NCI-H2171 (cell line): ENCODE data around the gene PECR.
"Not testable (repeated sequence)": the region's sequence is repeated elsewhere in the genome, so short reads cannot be mapped to it uniquely, and the experiment has no call there.

Source experiments
- DNase-seq: peaks from one replicate; lab custom pipeline; 2025; lab: John Stamatoyannopoulos, UW

PECR gene

DNA sequence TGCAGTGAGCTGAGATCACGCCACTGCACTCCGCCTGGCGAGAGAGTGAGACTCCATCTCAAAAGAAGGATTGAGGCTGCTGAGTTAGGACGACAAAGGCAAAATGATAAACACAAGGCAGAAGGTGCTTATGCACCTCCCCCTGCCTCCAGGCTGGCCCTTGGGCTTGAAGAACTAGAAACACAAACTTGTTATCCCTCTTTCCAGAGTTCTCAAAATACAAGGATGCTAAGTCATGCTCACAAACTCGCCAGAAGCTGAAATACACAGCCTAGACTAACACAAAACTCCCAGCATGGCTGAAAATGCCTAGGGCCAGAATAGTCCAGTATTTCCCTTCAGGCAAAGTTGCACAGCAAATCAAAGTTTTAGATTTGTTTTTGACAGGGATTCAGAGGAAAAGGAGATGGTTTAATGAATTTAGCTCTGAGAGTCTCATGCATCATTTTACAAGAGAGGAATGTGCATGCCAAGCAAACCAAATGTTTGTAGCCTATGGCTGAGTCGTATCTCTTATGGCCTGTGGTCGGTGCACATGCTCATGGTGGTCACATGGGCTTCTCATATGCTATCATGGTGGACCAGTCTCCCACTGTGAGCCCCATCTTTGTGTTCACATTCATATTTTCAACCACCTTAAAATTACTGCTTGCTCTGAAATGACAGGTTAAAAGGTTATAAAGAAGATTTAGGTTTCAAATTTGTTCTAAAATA, 52.0 kb downstream of the PECR start:
- DNase-seq: no peak

DNA sequence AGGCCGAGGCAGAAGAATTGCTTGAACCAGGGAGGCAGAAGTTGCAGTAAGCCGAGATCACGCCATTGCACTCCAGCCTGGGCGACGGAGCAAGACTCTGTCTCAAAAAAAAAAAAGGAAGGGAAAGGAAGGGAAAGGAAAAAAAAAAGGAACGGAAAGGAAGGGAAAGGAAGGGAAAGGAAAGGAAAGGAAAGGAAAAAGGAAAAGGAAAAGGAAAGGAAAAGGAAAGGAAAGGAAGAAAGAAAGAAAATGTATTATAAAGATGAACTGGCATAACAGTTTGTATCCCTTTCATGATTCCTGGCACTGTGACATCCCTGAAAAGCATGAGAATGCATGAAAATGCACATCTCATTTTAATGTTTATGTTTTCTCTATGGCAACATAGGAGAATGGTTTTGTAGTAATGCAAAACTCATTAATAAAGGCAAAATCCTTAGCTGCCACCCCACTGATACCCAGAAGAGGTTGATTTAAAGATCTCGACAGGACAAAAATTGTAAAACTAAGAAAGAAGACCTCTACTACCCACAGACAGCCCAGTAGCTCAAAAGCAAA, 56.8 kb downstream of the PECR start:
- no peak for DNase-seq

DNA sequence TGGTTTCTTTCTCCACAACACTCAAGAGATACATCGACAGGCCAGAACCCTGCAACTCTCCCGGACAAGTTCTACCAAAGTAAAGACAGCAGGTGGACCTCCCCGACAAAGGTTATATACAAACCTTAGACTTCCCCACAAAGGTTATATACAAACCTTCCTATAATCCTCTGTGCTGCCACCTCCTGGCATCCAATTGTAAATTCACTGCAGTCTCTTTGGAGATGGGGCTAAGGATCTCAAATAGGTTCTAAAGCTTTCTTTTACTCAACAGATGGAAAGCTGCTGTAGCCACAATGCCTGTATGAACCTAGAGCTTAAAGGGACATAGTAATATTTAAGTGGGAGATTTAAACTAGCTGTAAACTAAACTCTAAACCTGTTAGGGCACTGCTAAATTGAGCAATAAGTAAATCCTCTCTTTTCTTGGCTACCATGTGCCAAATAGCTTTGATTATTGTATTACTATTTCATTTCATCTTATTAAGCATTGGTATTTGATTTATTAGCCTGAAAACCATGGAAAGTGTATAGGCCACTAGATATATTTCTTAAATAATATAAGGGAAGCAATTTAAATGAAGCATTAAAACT, 58.5 kb downstream of the PECR start:
- DNase-seq: peak; percentile 13

DNA sequence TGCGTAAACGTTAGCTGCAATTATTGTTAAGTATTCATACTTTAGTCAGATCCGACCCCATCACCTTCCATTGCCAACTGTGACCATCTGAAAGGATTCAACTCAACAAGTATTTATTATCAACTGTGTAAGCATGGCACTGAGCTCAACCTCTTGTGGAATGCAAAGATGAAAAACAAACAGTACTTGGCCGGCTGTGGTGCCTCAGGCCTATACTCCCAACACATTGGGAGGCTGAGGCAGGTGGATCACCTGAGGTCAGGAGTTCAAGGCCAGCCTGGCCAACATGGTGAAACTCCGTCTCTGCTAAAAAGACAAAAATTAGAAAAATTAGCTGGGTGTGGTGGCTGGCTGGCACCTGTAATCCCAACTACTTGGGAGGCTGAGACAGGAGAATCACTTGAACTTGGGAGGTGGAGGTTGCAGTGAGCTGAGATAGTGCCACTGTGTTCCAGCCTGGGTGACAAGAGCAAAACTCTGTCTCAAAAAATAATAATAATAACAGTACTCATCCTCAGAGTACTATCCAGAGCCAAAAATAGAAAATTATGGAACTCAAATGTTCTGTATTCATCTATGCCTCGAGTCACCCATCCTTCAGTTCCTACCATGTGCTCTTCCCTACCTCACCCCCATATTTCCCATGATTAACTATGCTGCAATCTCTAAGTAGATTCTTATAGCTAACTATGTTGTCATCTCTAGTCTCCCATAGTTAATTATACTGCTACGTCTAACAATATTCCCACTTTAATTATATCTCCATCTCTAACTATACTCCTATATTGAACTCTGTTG, 59.6 kb downstream of the PECR start:
- DNase-seq: no peak

DNA sequence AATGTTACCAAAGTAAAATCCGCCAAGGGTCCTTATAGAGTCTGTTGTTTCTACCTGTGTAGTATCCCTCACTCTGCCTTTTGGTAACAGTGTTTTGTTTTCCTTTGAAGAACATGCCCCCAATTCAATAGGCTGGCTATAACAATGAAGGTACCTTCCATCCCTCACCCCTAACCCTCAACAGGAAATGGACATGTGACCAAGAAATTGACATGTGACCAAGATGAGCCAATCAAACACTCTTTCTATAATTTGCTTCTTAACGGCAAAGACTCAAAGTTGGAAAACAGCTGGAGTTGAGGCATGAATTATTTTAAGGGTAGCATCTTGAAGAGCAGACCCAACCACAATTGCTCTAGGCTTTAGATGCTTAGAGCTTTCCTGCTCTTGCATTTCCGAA, 62.9 kb downstream of the PECR start:
- DNase-seq: no peak

DNA sequence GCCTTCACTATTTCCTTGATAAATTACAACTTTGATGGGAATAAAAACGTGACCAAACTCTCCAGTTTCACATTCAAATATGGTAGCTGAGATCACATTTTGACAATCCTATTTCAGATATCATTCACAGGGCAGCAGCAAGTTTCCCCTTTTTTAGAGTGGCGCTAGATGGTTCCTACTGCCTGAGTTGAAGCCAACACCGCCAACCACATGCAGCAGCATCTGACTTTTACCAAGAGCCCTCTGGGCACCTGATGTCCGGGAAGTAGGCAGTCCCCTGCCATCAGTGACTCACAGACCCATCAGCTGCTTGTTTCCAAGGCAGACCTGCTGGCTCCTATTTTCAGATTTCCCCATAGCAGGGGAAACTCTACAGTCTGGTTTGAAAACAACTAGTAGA, 64.2 kb downstream of the PECR start:
- DNase-seq: no peak

DNA sequence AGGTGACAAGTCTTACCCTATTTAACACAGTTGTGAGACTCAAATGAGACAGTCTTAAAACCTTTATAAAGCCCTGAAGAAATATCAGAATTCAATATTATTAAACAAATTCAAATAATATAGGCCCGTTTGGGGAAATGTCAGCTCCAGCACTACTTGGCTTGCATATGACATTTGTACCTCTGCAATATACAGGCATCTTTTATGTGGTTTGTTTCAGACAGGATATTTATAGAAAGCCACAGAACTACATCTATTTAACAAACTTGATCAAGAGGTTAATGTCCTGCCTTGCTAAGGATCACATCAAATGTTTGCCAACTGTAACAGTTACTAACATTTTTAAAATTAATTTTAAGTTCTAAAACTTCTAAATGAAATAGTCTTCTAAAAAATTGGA, 65.0 kb downstream of the PECR start:
- no peak for DNase-seq

DNA sequence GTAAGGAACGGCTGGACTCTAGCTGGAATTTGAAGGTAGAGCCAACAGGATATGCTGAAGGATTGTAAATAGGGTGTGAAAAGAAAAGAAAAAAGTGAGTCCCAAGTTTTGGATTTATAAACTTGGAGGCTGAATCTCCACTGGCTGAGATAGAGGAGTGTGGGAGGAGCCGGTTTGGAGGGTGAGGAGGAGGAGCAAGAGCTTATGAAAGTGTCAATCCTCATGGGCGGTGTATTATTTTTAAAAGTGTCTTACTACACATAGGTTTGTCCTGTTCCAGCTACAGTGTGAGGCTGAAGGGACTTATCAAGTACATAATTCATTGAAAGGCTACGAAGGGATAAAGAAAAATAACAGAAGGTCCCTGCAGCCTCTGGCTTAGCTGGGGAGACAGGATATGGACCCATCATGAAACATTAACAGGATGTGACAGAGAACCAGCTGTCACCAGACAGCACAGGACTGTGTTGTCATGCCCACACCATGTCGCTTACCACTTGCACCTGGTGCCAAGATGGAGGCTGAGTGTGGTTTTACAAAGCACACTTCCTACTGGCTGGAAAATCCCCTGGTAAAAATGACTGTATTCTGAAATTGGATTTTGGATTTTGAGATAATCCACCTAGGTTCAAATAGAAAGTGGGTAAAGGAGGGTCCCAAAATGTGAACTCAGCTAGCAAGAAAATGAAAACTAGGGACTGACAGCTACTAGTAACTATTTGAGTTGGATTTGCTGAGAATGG, 65.7 kb downstream of the PECR start:
- DNase-seq: peak; percentile 50

DNA sequence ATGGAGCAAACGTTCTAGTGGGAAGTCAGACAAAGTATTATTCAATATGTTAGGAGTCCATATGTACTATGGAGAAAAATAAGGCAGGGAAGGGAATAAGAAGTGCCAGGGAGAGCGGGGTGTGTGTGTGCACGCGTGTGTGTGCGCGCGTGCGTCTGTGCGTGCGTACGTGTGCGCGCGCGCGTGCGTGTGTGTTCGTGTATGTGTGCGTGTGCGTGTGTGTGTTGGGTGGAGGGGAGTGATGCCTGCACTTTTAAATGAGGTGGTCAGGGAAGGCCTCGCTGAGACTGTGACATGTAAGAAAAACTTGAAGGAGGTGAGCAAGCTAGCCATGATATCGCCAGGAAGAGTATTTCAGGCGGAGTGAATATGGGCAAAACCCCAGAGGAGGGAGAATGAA, 66.6 kb downstream of the PECR start:
- no peak for DNase-seq

DNA sequence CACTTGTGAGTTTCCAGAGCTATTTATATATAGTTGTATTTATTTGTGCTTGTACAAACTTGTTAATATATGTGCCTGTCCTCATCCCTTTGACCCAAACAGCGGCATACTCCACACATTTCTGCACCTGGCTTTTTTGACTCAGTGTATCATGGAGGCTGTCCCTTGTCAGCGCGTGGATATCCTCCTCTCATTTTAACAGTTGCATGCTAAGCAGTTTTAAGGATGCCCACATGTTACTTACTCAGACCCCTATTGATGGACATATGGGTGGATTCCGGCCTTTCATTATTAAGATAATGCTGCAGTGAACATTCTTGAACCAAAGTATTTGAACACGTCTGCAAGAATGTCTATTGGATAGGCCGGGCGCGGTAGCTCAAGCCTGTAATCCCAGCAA, 67.6 kb downstream of the PECR start:
- no peak for DNase-seq

DNA sequence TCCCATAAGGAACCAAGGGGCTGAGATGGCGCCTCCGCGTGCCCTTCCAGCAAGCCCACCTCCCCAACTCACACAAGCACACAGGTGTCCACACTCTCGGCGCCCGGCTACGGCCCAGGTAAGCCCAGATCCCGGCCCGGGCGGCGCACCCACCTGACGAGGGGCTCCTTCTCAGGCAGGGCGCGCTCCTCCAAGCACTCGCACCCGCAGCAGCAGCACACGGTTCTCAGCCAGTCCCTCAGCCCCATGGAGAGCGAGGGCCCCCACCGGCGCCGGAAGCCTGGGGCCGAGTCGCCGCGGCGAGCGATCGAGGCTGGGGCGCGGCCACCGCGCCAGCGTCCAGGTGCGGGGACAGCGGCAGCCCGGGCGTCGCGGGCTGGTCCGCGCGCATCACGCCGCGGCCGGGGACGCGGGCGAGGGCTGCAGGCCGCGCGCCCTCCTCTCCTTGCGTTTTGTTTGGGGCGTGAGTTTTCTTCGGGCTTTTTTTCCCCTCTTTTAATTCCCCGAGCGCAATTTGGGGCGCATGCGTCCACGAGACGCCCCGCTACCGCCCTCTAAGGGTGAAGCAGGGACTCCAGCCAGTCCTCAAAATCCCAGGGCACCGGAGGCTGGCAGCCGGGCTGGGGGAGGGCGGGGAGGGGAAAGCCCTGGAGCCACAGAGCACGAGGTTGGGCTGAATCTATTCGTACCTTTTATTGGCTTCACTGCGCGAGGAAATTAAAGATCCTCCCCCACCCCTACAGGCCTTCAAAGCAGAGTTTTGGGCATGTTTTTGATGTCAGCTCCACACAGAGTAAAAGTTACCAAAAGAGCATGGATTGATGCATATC, 68.3 kb downstream of the PECR start, which contains the start of gene MREG:
Gene MREG, minus strand, starts transcription at position 472 of the 830 bp plus-strand sequence. Its CDS starts 224 bp downstream, at position 248.
- DNase-seq: peak; percentile 94

DNA sequence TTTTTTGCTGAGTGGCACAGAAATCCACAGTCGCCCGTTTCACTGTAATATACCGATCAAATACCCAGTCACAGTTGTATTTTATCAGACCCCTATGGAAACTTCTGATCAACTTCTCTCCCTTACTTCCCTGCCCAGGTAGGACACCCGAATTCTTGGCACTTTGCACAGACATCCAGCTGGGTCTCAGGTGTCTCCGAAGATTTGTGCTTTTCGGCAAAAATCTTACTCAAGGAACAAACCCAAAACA, 68.9 kb downstream of the PECR start:
- DNase-seq: no peak

DNA sequence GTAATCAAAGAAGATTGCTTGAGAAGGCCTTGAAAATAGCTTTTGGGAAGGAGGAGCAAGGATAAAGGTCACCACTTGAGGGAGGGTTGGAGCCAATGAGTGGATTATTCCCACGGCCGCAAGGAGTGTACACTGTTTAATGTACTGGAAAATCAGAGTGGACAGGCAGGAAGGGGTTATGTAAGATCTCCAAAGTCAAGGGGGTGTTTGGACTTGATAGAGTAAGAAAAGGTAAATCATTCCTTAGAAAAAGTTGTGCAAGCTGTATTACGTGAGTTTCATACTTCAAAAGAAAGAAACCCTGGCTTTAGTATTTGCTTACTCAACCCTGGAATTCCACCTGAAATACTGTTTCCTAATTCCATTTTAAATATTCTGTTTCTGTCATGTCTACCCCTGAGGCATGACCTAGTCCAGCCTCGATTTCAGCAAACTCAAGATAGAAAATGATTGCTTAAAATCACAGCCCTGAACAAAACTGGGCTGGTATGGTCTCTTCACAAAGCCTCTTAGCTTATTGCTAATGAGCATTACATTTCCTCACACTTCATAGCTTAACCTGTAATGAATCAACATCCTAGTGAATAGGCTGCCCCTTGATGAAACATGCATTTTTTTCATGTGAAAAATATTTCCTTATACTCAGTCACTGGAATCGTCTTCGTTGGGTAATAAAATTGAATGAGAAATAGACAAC, 69.3 kb downstream of the PECR start:
- no peak for DNase-seq

DNA sequence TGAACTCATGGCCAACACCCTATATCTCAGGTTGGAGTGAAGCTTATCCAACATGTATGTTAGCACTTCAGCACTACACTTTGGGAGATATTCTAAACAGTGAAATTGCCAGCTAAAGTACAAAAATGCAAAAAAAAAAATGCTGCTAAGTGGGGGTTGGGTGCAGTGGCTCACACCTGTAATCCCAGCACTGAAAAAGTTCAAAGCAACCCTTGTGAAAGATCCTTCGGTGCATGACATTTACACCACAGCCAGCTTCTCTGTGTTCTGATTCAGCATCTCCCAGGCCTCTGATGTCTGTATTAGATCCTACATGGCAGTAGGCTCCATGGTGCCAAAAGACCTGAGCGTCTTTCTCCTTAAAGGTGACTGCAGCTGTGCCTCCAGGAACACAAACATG, 72.4 kb downstream of the PECR start:
- not testable (repeated sequence) for DNase-seq

DNA sequence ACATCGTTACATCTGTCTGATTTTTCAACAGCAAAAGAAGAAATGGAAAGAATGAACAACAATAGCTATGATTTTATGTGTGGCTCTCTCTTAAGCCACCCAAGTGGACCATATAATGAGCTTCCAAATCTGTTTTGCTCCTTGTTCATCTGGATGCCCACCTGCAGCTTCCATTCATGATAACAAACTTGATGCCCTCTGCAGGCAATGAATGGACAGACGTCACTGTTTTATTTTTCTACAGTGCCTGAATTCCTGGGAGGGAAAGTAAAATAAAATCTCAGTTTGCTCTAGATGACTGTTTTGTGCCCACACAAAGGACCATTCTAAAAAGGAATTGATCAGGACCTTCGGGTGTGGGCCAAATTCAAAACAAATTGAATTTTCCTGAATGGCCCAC, 73.2 kb downstream of the PECR start:
- no peak for DNase-seq

DNA sequence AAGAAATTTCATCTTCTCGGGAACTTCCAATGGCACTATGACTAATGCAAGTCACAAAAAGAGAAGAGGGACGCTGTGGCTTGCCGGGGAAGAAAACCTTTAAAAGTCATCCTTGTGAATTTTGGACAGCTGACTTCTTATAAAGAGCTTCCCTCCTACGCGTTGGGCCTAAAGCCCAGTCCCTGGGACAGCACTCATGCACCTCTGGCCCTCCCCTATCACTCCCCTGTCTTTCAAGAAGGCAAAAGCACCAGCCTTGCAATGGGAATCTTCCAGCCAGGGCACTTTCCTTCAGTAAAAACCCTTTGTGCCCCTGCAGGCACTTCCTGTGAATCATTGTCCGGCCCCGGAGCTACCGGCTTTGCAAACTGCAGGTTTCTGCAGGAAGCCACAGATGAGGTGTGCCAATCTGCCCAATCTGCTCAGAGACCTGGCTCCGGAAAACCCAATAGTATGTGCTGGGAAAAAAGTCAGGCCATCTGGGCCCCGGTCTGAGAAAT, 75.4 kb downstream of the PECR start:
- DNase-seq: no peak

DNA sequence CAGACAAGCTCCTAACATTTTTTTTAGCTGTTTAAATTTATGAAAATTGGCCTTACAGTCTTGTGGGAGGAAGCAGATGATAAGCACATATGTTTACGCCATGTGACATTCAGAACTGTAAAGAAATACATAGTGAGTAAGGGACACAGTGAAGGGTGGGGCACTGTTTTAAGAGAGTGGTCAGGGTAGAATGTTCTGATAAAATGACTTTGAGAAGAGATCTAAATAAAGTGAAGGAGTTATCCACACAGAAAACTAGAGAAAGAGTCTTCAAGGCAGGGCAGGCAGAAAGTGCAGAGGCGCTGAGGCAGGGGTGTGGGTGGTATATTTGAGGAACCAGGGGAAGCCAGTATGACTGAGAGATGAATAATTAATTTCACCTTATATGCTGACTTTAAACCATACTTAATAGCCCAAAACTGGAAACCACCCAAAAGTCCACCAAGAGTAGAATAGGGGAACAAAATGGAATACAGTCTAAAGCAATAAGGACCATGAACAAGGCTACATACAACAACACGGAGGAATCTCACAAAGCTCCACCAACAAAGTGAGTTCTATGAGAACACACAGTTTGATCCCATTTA, 76.8 kb downstream of the PECR start:
- DNase-seq: no peak

DNA sequence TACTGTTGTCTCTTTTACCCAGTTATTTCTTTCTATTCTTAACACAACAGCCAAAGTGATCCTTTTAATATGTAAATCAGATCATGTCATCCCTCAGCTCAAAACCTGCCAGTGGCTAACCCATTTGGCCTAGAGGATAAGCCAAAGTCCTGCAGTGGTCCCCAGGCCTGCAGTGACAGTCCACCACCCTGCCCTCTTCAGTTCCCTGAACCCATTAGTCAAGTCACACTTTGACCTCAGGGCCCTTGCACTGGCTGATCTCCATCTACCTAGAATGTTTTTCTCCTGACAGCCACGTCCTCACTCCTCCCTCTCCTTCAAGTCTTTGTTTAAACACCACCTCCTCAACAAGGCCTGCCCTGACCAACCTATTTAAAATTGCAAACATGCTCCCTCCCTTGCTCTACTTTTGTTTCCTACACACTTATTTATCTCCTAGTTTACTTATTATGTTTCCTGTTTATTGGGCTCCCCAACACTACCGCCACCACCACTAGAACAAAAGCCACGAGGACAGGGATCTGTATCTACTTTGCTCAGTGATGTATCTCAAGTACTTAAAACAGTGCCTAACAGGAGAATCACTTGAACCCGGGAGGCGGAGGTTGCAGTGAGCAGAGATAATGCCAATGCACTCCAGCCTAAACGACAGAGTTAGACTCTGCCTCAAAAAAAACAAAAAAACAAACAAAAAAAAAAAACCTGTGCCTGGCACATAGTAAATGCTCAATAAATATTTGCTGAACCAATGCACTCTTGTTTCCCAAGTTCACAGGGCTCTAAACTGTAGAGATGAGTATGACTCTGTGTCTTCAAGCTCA, 77.5 kb downstream of the PECR start:
- no peak for DNase-seq

DNA sequence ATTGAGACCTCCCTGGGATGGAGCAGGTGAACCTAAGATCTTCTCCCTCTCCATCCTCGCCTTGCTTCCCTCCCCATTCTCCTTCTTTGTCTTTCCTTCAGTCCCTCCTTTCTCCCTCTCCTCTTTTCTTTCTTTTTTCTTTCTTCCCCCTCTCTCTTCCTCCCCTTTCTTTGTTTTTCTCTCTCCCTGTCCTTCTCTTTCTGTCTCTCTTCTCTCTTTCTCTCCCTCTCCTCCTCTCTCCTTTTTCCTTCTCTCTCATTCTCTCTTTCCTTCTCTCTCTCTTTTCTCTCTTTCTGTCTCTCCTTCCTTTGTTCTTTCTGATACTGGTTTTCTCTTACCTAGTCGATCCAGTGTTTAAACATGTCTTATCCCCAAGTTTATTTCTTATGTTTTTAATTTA, 78.9 kb downstream of the PECR start:
- no peak for DNase-seq
